Mucosa of gallbladder (tissue), 1 donor: Measurements from ENCODE around the gene NPAS3. TPM values are rescaled to one million over a fixed set of nuclear protein-coding genes. Genes with fewer than 3 reads are reported as not detected.

ENCODE experiments used
- DNase-seq: peaks from one replicate; pipeline ENCODE4 v3.0.0-alpha.2; 2020; ENCODE audit warnings: low spot score
- total RNA-seq: library from RNA; stranded (reverse); gene quantifications from one replicate; pipeline ENCODE4 v1.2.1, GENCODE V29; 2021
- donor health status: DM: no; HTN: no; CAD: no.

NPAS3 gene
- total RNA-seq = 1.8 TPM

- DNase-seq = no peak
Observed at GRCh38 chr14:32938719-32939253, at the start of gene NPAS3. Gene NPAS3, plus strand, starts transcription at chr14:32938879.

- no peak for DNase-seq
Observed at GRCh38 chr14:32896979-32897697, 41.5 kb upstream of the NPAS3 start.

GRCh38 chr14:32897698-32898064, 41.0 kb upstream of the NPAS3 start:
- DNase-seq = no peak

- DNase-seq = no peak
Observed at GRCh38 chr14:32898876-32899275, 39.8 kb upstream of the NPAS3 start.

GRCh38 chr14:32900547-32900946, 38.1 kb upstream of the NPAS3 start:
- DNase-seq = no peak

- DNase-seq = no peak
Observed at GRCh38 chr14:32905013-32905412, 33.7 kb upstream of the NPAS3 start.

DNA sequence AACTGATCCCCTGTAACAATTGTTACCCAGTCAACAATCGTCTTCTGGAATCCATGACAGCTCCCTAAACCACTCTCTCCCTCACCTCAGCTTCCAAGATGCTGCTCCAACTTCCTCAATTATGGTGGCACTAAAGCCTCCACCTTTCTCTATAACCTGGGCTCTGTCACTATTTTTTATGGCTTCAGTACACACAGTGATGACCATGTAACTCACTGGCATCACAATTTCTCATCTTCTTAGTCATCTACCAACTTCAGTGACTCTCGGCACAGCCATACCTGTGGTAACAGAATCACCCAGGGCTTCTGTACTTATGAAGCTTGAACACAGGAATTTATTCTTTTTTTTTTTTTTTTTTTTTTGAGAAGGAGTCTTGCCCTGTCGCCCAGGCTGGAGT, 32.0 kb upstream of the NPAS3 start:
- DNase-seq = no peak

- no peak for DNase-seq
Observed at GRCh38 chr14:32908196-32909084, 30.2 kb upstream of the NPAS3 start.

- no peak for DNase-seq
Observed at GRCh38 chr14:32913725-32914124, 25.0 kb upstream of the NPAS3 start.

- no peak for DNase-seq
Observed at GRCh38 chr14:32914391-32914790, 24.3 kb upstream of the NPAS3 start.

DNA sequence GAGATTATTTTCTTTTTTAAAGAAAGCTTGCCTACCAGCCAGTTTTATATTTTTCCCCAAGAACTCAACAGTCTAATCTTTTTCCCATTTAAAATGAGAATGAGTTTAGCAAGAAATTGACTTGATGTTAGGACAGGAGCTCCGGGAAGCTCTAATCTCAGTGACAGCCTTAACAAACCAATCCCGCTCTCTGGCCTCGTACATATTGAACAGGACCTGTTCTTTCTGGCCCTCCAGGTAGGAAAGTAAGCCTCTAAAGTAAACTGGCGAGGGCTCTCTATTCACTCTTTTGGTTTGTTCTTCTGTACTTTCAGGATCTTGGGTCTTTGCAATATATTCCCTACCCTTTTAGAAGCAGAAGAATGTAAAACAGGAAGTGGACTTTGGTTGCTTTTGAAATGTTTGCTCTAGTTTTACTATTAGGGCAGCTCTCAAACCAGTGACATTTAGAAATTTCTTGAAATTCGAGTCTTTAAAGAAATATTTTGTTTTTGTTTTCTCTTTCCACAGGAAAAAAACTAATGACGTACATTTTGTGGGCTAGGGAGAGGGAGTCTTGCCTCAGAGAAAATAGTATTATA, 17.9 kb upstream of the NPAS3 start:
- no peak for DNase-seq

DNA sequence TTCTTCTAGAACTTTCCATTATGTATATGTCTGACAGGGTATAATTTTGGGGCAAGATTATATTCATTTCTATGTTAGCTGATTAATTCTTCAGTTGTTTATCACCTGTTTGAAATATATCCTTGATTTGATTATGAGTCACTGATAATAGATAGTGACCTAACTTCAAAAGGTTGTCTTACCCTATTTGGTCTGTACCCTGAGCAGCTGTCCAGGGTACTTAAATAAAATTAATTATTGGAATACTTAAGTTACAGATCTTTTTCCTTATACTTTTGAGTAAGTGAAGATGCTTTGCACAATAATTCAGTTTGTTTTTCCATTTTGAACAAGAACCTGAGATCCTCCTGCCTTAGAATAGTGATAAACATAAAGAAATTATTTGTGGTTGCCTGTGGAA, 13.2 kb upstream of the NPAS3 start:
- no peak for DNase-seq

DNA sequence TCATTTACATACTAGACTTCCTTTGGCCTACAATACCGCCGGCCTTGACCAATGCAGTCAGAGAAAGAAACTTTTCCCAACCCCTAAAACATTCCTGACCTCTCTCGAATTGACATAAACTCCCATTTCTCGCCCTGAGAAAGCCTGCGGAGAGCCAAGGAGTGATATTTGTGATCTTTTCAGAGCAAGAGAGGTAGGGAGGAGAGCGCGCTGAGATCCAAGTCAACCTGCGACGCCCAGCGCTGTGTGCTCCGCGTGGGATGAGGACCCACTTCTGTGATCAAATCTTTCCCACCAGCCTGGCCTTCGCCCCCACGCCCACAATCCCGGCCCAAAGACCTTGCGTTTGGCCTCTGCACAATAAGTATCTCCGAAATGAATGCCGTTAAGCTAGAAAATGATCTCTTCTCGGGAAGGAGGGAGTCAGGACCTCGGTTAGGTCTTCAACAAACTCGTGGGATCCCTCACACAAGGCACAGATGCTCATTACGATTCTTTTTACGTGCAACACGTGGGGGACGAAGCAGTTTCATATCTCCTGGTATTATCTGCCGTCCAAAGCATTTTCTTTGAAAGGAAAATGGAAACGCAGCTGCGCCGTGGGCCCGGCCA, 6.3 kb upstream of the NPAS3 start:
- no peak for DNase-seq

- no peak for DNase-seq
Observed at GRCh38 chr14:32932914-32933628, 5.6 kb upstream of the NPAS3 start.

GRCh38 chr14:32933629-32934072, 5.0 kb upstream of the NPAS3 start:
- DNase-seq = no peak

GRCh38 chr14:32934073-32934880, 4.4 kb upstream of the NPAS3 start:
- DNase-seq = no peak

DNA sequence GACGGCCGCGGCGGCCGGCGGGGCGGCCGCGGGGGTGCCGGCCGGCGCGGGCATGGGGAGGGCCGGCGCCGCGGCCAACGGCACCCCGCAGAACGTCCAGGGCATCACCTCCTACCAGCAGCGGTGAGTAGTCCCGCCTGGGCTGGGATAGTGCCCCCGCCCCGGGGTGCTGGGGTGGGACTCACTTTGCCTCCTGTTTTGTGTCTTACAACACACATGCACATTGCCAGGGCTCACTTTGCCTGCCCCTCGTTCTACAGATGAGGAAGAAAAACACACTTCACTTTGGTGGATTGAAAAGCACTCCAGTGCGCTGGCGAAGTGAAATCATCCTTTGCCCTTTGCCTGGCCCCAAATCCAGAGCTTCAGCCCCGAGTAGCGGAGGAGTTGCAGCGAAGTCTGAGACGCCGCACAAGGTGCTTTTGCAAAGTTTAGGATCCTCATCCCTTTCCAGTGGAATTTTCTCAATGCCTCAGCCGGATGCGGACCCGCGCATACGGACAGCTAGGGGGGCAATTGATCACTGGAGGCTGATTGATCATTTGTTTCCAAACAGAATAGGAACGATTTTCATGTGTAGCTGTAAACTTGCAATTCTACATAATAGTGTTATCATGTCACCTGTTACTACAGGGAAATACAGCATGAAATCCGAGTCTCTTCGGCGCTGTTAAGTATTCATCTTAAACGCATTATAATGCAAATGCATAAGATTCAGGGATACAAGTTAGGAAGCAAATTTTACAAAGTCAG, 3.6 kb upstream of the NPAS3 start:
- no peak for DNase-seq

DNA sequence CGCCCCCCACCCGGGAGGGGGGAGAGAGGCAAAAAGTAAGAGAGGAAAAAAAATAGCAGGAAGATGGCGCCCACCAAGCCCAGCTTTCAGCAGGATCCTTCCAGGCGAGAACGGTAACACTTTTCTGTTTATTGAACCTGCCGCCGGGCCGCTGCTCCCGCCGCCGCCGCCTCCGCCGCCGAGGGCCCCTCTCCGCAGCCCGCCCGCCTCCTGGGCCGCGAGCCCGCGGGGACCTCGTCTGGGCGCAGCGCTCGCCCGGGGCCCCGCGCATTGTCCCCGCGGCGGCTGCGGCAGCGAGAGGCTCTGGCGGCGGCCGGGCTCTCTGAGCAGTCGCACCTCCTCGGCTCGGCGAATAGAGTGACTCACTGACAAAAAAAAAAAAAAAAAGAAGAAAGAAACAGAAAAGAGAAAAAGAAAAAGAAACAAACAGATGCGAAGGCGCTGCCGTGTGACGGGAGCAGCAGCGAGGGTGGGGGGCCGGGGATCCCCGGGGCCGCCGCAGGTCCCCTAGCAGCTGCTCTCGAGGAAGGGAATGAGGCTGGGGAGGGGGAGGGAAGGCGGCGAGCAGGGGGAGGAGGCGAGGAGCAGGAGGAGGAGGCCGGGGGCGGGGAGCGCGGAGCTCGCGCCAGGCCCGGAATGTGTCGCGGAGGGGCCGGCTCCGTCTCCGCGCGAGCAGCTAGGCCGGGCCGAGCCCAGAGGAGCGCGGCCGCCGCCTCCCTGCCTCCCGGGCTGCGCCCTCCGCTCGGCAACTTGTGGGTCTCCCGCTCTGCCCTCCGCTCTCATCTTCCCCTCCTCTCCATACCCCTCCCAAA, 781 bp downstream of the NPAS3 start:
- peak; percentile 63 for DNase-seq
